ENCODE data around the gene SZRD1.

Gene SZRD1

GRCh38 chr1:16413191-16413590 lies 46.1 kb downstream of the SZRD1 start:
- DNase-seq (ENCODE audit: insufficient read length, low spot score): no peak
- no peak for TF ChIP-seq CTCF (IDR thresholded peaks at IDR 0.05; ENCODE audit: insufficient read depth, missing control alignments)

GRCh38 chr1:16418823-16419425 lies 51.9 kb downstream of the SZRD1 start:
- TF ChIP-seq CTCF (IDR thresholded peaks at IDR 0.05; ENCODE audit: insufficient read depth, missing control alignments): no peak
- FAIRE-seq (no peak), DNase-seq (ENCODE audit: insufficient read length, low spot score) (no peak)

More at GRCh38 chr1:16413191-16413590, 46.1 kb downstream of the SZRD1 start:
- no peak for FAIRE-seq

GRCh38 chr1:16420424-16421118 lies 53.5 kb downstream of the SZRD1 start:
- TF ChIP-seq CTCF (IDR thresholded peaks at IDR 0.05; ENCODE audit: insufficient read depth, missing control alignments): no peak
- DNase-seq (ENCODE audit: insufficient read length, low spot score): no peak
- no peak for FAIRE-seq

GRCh38 chr1:16421201-16421600 lies 54.2 kb downstream of the SZRD1 start:
- no peak for FAIRE-seq
- DNase-seq (ENCODE audit: insufficient read length, low spot score): no peak
- TF ChIP-seq CTCF (IDR thresholded peaks at IDR 0.05; ENCODE audit: insufficient read depth, missing control alignments): no peak

- no peak for TF ChIP-seq CTCF (IDR thresholded peaks at IDR 0.05; ENCODE audit: insufficient read depth, missing control alignments)
- FAIRE-seq (no peak), DNase-seq (ENCODE audit: insufficient read length, low spot score) (no peak)
Observed at GRCh38 chr1:16422041-16422440, 55.0 kb downstream of the SZRD1 start.

- DNase-seq (ENCODE audit: insufficient read length, low spot score): no peak
- FAIRE-seq: no peak
- TF ChIP-seq CTCF (IDR thresholded peaks at IDR 0.05; ENCODE audit: insufficient read depth, missing control alignments): no peak
Observed at GRCh38 chr1:16425125-16426025, 58.3 kb downstream of the SZRD1 start.

Measured in D721Med (cell line).